Retinal pigment epithelial cell (primary cell): Measurements from ENCODE around the gene COL4A1.
A peak's percentile ranks its signal among the peaks of the same experiment; 100 is the strongest.
"Not testable (repeated sequence)": the region's sequence is repeated elsewhere in the genome, so short reads cannot be mapped to it uniquely, and the experiment has no call there.

Experiments used
- DNase-seq: peaks from one replicate; pipeline ENCODE4 v3.0.0-alpha.2; 2010; ENCODE audit warnings: low read depth
- H3K4me3 ChIP-seq: 2 replicates; pipeline ENCODE4 v1.5.1; 2011; ENCODE audit warnings: mild to moderate bottlenecking, low read length, control low read depth, moderate library complexity
- TF ChIP-seq, protein P1 (sequence below): conservative IDR thresholded peaks from 2 replicates; pipeline ENCODE4 v1.5.1; 2011; ENCODE audit warnings: low read depth, low read length, control low read depth, inconsistent platforms

The COL4A1 gene

GRCh38 chr13:110114316-110114715 lies 192.6 kb downstream of the COL4A1 start:
- TF ChIP-seq, protein P1, sequence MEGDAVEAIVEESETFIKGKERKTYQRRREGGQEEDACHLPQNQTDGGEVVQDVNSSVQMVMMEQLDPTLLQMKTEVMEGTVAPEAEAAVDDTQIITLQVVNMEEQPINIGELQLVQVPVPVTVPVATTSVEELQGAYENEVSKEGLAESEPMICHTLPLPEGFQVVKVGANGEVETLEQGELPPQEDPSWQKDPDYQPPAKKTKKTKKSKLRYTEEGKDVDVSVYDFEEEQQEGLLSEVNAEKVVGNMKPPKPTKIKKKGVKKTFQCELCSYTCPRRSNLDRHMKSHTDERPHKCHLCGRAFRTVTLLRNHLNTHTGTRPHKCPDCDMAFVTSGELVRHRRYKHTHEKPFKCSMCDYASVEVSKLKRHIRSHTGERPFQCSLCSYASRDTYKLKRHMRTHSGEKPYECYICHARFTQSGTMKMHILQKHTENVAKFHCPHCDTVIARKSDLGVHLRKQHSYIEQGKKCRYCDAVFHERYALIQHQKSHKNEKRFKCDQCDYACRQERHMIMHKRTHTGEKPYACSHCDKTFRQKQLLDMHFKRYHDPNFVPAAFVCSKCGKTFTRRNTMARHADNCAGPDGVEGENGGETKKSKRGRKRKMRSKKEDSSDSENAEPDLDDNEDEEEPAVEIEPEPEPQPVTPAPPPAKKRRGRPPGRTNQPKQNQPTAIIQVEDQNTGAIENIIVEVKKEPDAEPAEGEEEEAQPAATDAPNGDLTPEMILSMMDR: no peak
- DNase-seq: no peak
- no peak overlapping the region for H3K4me3 ChIP-seq

DNA sequence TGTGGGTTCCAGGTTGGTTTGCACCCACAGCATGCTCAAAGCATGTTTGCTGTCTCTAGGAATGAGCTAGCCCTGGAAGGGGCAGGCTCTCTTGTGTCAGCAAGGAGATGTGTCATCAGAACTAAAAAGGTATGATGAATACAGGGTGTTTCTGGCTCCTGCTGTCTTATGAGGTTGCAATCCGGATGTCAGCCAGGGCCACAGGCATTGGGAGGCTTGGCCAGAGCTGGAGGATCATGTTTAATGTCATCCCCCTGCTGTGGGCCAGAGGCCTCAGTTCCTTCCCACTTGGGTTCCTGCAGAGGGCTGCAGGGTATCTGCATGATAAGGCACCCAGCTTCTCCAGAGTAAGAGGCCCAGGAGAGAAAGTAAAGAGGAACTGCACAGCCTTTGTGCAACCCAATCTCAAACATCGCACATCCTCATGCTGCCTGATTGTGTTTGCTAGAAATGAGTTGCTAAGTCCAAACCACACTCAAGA lies 193.6 kb downstream of the COL4A1 start:
- DNase-seq: no peak
- H3K4me3 ChIP-seq: no peak overlapping the region
- TF ChIP-seq, protein P1: no peak

GRCh38 chr13:110112379-110112778 lies 194.6 kb downstream of the COL4A1 start:
- TF ChIP-seq, protein P1: peak; percentile 58
- not testable (repeated sequence) for DNase-seq

DNA sequence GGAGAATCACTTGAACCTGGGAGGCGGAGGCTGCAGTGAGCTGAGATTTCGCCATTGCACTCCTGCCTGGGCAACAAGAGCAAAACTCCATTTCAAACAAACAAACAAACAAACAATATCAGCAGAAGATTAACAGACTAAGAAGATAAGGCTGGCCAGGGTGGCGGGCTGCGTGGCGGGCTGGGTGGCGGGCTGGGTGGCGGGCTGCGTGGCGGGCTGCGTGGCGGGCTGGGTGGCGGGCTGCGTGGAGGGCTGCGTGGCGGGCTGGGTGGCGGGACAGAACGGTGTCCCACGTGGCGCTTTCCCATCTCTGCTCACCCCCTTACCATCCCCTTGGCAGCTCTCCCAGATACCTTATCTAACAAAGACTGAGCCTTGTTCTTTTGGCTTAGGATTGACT lies 196.2 kb downstream of the COL4A1 start:
- DNase-seq: no peak
- TF ChIP-seq, protein P1: no peak
- H3K4me3 ChIP-seq: no peak overlapping the region

More at GRCh38 chr13:110112379-110112778, 194.6 kb downstream of the COL4A1 start:
- H3K4me3 ChIP-seq: not testable (repeated sequence)

- TF ChIP-seq, protein P1: no peak
- peak; percentile 83 for DNase-seq
- no peak overlapping the region for H3K4me3 ChIP-seq
Measured at GRCh38 chr13:110109910-110110309, 197.0 kb downstream of the COL4A1 start.

GRCh38 chr13:110109140-110109783 lies 197.7 kb downstream of the COL4A1 start:
- TF ChIP-seq, protein P1: no peak
- no peak for DNase-seq
- H3K4me3 ChIP-seq: no peak overlapping the region
